Fibroblast of skin of left biceps (primary cell): ENCODE measurements around the gene CA6.
"Not testable (repeated sequence)": the region's sequence is repeated elsewhere in the genome, so short reads cannot be mapped to it uniquely, and the experiment has no call there.

Source experiments
- DNase-seq, 2 experiments: peaks; one replicate each; pipeline ENCODE4 v3.0.0-alpha.2; 2013; ENCODE audit warnings: low read depth in 2 of 2

CA6 gene

DNA sequence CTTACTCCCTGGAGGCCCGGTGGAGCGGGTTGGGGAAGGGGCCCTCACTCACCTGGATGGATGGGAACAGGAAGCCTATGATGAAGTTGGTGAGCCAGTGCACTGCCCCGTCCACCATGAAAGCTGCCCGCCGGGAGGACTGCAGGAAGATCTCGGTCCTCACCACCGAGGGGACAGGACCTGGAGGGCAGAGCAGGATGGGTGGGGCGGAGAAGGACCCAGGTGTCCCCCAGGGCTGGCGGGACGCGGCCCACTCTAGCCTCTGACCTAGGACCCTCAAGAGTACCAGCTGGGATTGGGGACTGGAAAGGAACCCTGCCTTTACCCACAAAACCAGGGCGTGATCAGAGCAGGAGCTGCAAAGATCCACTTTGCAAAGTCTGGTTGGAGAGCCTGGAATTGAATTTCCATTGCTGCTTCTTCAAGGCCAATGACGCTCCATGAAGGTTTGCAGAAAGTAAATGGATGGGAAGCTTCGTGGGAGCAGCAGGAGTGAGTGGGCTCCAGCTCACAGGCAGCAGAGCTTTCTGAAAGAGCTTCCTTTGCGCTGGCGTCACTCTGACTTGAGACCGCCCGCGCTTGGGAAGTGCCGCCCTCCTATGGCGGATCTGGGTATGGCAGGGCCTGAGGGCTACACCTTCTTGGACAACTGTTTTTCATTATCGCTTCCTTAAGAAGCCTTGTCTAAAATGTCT lies 59.2 kb downstream of the CA6 start:
- DNase-seq = peak; percentile 65 to 70

- no peak for DNase-seq
Observed at GRCh38 chr1:9005395-9005708, 59.7 kb downstream of the CA6 start.

GRCh38 chr1:9006956-9007615 lies 61.4 kb downstream of the CA6 start:
- no peak for DNase-seq

DNA sequence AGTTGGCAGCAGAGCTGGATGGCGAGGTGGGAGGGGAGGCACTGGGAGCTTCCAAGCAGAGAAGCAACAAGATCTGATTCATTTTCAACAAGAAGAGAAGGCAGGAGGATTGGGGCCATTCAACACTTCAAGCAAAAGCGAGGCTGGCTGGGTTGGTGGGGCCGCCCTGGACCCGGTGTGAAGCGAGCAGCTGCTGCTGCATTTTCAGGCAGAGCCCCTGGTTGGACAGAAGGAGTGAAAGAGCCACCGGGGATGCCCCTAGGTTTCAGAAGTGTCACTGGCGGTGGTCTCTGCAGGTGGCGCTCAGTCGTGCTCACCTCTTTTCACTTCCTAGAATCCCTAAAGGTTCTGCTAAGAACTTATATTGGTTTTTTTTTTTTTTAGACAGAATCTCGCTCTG lies 62.6 kb downstream of the CA6 start:
- no peak for DNase-seq

GRCh38 chr1:9009438-9010370 lies 64.0 kb downstream of the CA6 start:
- no peak for DNase-seq

DNA sequence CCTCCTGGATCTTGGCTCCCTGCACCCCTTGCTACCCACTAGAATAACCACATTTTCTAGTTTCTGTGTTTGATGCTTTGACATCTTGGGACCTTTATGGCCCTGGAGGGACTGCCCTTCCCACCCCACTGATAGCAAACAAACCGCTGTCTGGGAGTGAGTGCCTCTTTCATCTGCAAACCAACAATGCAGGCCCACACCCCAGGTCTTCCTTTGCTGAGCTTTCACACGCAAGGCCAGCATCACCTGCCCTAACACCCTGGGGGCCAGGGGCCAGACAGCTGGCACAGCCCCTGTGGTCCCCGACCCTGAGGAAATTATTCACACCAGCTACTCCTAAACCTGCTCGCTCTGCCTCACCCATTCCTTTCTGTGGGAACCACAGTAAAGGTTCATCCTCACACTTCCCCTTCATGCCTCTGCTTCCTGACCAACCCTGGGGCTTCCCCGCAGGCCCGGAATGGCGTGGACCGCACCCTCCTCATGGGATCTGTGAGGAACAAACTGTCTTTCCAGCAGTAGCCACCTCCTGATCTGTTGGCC lies 65.2 kb downstream of the CA6 start:
- no peak for DNase-seq

- no peak for DNase-seq
Observed at GRCh38 chr1:9013819-9014218, 68.2 kb downstream of the CA6 start.

- DNase-seq = no peak
Observed at GRCh38 chr1:9014475-9015375, 69.1 kb downstream of the CA6 start.

DNA sequence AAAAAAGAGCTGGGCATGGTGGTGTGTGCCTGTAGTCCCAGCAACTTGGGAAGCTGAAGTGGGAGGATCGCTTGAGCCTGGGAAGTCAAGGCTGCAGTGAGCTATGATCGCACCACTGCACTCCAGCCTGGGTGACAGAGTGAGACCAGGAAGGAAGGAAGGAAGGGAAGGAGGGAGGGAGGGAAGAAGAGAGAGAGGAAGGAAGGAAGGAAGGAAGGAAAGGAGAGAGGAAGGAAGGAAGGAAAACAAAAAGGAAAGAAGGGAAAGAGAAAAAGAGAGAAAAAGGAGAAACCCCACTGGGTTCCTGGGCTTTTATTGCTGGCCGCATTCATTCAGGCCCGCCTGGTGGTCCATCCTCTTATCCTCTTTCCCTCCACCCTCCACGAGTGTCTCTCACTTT lies 70.8 kb downstream of the CA6 start:
- no peak for DNase-seq

DNA sequence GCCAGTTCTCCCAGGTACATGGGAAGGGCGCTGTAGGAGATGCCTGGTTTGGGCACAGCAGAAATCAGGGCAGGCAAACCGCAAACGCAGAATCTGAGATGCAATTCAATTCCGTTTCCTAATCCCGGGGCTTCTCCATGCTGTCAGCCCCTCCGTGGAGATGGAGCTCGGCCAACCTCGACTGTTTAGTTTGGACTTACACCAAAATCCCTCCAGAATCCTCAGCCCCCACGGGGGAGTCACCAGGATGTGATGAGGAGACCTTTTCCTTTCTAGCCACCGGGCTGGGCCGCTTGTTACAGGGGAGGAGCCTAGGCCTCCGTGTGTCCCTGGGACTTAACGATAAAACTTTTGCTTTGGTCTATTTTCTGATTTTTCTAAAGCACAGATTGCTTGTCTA lies 72.7 kb downstream of the CA6 start:
- DNase-seq = no peak

- DNase-seq = peak; percentile 33 to 34
Observed at GRCh38 chr1:9019896-9020295, 74.2 kb downstream of the CA6 start.

DNA sequence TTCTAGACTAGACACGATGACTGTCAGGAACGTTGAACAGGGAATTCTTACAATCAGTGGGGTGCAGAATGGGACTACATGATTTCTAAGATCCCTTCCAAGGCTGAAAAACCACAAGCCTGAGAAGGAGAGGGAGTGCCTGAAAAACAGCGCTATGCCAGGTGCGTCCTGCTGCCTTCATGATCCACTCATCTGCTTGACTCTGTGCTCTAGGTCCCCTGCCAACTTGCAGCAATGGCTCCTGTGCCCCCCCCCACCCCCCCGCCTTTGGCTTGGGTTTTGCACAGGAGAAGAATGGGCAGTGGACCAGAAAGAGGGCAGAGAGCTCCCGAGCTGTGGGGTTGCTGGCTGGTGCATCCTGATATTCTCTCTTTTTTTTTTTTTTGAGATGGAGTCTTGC lies 74.6 kb downstream of the CA6 start:
- peak in 1 of 2 experiments; percentile 4 for DNase-seq

- DNase-seq = not testable (repeated sequence)
Observed at GRCh38 chr1:9022026-9022738, 76.5 kb downstream of the CA6 start.

DNA sequence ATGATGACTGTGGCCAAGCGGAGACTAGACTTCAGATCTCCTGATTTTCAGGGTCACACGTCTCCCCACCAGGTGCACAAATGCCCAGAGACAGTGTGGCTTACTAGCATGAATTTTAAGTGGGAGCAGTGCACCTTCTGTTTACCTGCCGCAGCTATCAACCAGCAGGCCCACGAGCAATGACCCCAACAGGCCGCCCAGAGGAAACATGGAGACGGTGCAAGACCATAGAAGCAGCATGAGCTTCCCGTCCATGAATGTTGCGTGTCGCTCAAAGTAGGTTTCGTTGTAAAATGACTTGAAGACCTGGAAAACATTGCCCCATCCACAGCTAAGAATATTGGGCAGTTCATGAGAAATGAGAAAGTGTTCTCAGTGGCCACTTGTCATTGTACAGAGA lies 77.1 kb downstream of the CA6 start:
- DNase-seq = no peak
